GM18517 (cell line): Measurements from ENCODE around the gene ODF2.
A peak's percentile ranks its signal among the peaks of the same experiment; 100 is the strongest.
"Not testable (repeated sequence)": the region's sequence is repeated elsewhere in the genome, so short reads cannot be mapped to it uniquely, and the experiment has no call there.

Source experiments
- ATAC-seq: cut with Tn5 transposase; IDR thresholded peaks from one replicate; pipeline ENCODE4 v1.9.1; 2021; ENCODE audit warnings: mild to moderate bottlenecking, moderate library complexity; ENCODE audit not compliant: unreplicated experiment

The ODF2 gene

GRCh38 chr9:128482186-128482585 is 26.4 kb downstream of the ODF2 start:
- no peak for ATAC-seq

- ATAC-seq: no peak
Measured at GRCh38 chr9:128484686-128485413, 29.0 kb downstream of the ODF2 start.

- no peak for ATAC-seq
Measured at GRCh38 chr9:128485414-128485855, 29.6 kb downstream of the ODF2 start.

GRCh38 chr9:128486201-128486600 is 30.4 kb downstream of the ODF2 start:
- no peak for ATAC-seq

GRCh38 chr9:128493424-128493823 is 37.6 kb downstream of the ODF2 start:
- ATAC-seq: no peak

GRCh38 chr9:128494108-128494745 is 38.4 kb downstream of the ODF2 start:
- ATAC-seq: no peak

GRCh38 chr9:128494746-128495129 is 38.9 kb downstream of the ODF2 start:
- no peak for ATAC-seq

GRCh38 chr9:128495296-128495695 is 39.5 kb downstream of the ODF2 start:
- no peak for ATAC-seq

- ATAC-seq: no peak
Measured at GRCh38 chr9:128495804-128496417, 40.1 kb downstream of the ODF2 start.

- ATAC-seq: no peak
Measured at GRCh38 chr9:128497824-128498610, 42.2 kb downstream of the ODF2 start.

GRCh38 chr9:128498911-128499310 is 43.1 kb downstream of the ODF2 start:
- no peak for ATAC-seq

GRCh38 chr9:128499920-128500319 is 44.1 kb downstream of the ODF2 start:
- no peak for ATAC-seq

GRCh38 chr9:128503415-128503825 is 47.6 kb downstream of the ODF2 start:
- not testable (repeated sequence) for ATAC-seq

- ATAC-seq: no peak
Measured at GRCh38 chr9:128503870-128504269, 48.1 kb downstream of the ODF2 start.

GRCh38 chr9:128504485-128505413 is 48.9 kb downstream of the ODF2 start, which contains the start of gene GLE1:
TSS of gene GLE1 (plus strand) at chr9:128504719. CDS start at chr9:128504806, 87 bp downstream.
- ATAC-seq: peak; percentile 68

- ATAC-seq: no peak
Measured at GRCh38 chr9:128505414-128505765, 49.6 kb downstream of the ODF2 start.

- not testable (repeated sequence) for ATAC-seq
Measured at GRCh38 chr9:128505906-128506305, 50.1 kb downstream of the ODF2 start.

GRCh38 chr9:128512820-128513219 is 57.0 kb downstream of the ODF2 start:
- ATAC-seq: no peak

GRCh38 chr9:128521956-128522355 is 66.2 kb downstream of the ODF2 start:
- no peak for ATAC-seq
